Tibial nerve (tissue), 4 donors: ENCODE measurements around the gene HEXIM2.
A peak's percentile ranks its signal among the peaks of the same experiment; 100 is the strongest.

ENCODE experiments used
- CTCF ChIP-seq, 5 experiments: fragments of 200-600 bp in 3 of 5; fragments of 450-650 bp in 2 of 5; sonication (generic) in 3 of 5; IDR thresholded peaks; one replicate each; pipeline ENCODE4 v1.5.1; 2016 to 2019; ENCODE audit warnings: antibody characterized with exemption in 5 of 5, mild to moderate bottlenecking in 3 of 5, moderate library complexity in 2 of 5
- EP300 ChIP-seq, 2 donors: sonication (generic); formaldehyde crosslinking; IDR thresholded peaks; one replicate each; pipeline ENCODE4 v1.6.1; 2017; ENCODE audit warnings: antibody characterized with exemption in 2 of 2, mild to moderate bottlenecking in 1 of 2
- POLR2A ChIP-seq, 2 donors: fragments of 450-650 bp; IDR thresholded peaks; one replicate each; pipeline ENCODE4 v1.6.1; 2017; ENCODE audit warnings: antibody characterized with exemption in 2 of 2, mild to moderate bottlenecking in 2 of 2, moderate library complexity in 2 of 2

DNA sequence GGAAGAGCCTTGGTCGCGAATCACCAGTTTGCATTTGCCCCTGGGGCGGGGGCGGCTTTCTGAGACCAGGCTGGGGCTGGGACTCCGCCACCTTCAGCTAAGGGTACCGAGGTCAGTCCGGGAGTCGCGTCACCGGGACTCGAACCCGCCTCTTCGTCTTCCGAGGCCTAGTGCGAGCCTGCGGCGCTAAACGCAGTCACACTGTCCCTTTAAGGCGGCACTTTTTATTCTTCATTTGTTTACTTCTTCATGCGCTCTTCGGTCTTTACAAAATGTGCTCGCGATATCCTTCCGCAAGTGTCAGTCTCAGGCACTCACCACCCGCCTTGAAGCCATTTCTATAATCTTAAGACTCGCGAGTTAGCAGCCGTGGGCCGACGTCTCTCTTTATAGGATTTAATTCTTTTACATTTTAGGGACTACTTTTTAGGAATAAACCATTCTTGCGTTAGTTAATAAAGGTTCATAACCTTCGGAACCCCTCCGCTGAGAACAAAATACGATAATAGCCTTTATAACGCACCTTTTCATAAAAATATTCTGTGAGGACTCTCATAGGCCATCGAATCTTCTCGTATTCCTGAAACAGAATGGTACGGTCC lies 14.0 kb upstream of the HEXIM2 start:
- TF ChIP-seq POLR2A (IDR thresholded peaks at IDR 0.05) (peak; percentile 6 to 13), CTCF (IDR thresholded peaks at IDR 0.05) (peak in 2 of 5 experiments; percentile 35 to 42), EP300 (IDR thresholded peaks at IDR 0.05) (peak; percentile 63 to 94)
